ENCODE results near the gene PFKFB3. TPM values are rescaled to one million over a fixed set of nuclear protein-coding genes. Genes with fewer than 3 reads are reported as not detected.
A peak's percentile ranks its signal among the peaks of the same experiment; 100 is the strongest.

The PFKFB3 gene
- total and polyA plus RNA-seq, 2 donors, result 12.2 to 39.3 TPM

DNA sequence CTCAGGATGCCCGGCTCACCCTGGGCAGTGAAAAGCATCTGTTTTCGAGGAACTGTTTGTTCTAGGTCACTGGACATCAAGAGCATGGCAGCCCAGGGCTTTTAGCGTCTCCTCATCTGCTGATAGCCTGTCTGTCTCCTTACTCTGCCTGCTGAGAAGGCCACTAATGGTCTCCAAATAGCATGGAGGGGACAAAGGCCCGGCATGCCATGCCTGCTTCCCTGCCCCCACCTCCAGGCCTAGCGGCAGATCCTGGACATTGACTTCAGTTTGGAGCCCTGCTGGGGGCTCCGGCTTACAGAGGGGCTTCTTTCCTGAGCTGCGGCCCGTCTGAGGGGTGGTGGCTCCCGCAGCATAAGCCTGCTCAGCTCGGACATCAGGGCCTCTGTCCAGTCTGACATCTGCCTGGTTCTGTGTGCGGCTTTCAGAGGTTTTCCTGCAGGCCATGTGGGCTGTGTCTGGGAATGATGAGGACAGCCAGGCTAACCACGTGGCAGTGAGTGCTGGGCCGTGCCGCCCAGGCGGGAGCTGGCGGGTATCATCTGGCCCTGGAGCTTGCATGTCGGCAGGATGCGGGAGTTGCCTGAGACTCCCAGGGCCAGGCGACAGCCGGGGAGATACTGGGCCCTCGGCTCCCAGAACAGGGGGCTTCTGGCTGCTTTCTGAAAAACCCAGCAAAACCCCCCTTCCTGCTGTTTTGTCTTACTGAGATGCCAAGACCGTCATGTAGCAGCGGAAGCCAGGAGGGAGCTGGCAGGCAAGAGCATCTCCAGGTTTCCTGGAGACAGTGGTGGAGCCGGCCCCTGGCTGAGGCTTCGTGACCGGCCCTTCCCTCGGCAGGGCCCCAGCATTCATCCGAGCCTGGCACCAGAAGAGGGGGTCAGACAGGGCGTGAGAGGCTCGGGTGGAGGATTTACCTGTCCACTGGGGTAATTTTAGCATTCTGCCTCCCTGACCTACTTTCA lies 9.2 kb downstream of the PFKFB3 start:
- H3K36me3 ChIP-seq (ENCODE audit: control insufficient read depth in 2 of 2, insufficient read depth in 2 of 2, low read length in 1 of 2), result peaks cover 23 to 29% of the 10 kb centered on the region in 2 donors
- no peak overlapping the region for H3K27ac ChIP-seq (ENCODE audit: low read depth in 1 of 2, low read length in 1 of 2)
- no peaks in the 10 kb centered on the region for H3K27me3 ChIP-seq (ENCODE audit: control insufficient read depth in 2 of 2, insufficient read depth in 1 of 2, low read length in 1 of 2)
- no peak overlapping the region for H3K4me3 ChIP-seq (ENCODE audit: low read length in 2 of 2)
- H3K4me1 ChIP-seq (ENCODE audit: control insufficient read depth in 2 of 2, insufficient read depth in 2 of 2, low read length in 2 of 2), result no peaks in the 10 kb centered on the region
- WGBS, result 94% methylated on average over 30 of the region's 30 CpGs
- H3K9me3 ChIP-seq (ENCODE audit: control insufficient read depth in 2 of 2, insufficient read depth in 1 of 2, low read length in 1 of 2), result no peaks in the 10 kb centered on the region
- DNase-seq (ENCODE audit: low read depth in 6 of 9, low spot score in 9 of 9), result no peak

DNA sequence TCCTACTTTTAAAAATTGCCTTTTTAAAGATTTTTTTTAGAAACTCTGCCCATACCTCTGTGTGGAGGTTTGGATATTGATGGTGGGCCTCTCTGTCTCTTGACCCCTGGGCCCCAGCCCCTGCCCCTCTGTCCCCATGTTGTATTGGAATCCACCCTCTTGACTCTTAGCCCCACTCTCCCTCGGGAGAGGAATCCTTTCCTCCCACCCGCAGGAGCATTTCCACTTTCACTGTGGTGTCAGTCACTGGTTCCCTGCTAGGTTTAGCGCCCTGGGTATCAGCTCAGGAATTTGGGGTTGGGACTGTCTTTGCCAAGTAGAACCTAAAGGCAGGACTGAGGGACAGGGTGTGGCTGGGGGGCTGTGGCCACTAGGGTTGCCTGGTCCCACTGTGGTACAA lies 10.1 kb downstream of the PFKFB3 start:
- H3K9me3 ChIP-seq (ENCODE audit: control insufficient read depth in 2 of 2, insufficient read depth in 1 of 2, low read length in 1 of 2), result no peaks in the 10 kb centered on the region
- no peak overlapping the region for H3K27ac ChIP-seq (ENCODE audit: low read depth in 1 of 2, low read length in 1 of 2)
- H3K36me3 ChIP-seq (ENCODE audit: control insufficient read depth in 2 of 2, insufficient read depth in 2 of 2, low read length in 1 of 2), result peaks cover 32 to 35% of the 10 kb centered on the region in 2 donors
- DNase-seq (ENCODE audit: low read depth in 6 of 9, low spot score in 9 of 9), result no peak
- no peaks in the 10 kb centered on the region for H3K27me3 ChIP-seq (ENCODE audit: control insufficient read depth in 2 of 2, insufficient read depth in 1 of 2, low read length in 1 of 2)
- no peak overlapping the region for H3K4me3 ChIP-seq (ENCODE audit: low read length in 2 of 2)
- no peaks in the 10 kb centered on the region for H3K4me1 ChIP-seq (ENCODE audit: control insufficient read depth in 2 of 2, insufficient read depth in 2 of 2, low read length in 2 of 2)
- 82% methylated on average over 3 of the region's 3 CpGs for WGBS

- WGBS, result 92% methylated on average over 17 of the region's 17 CpGs
- H3K36me3 ChIP-seq (ENCODE audit: control insufficient read depth in 2 of 2, insufficient read depth in 2 of 2, low read length in 1 of 2), result peaks cover 35% of the 10 kb centered on the region in 2 donors
- H3K4me1 ChIP-seq (ENCODE audit: control insufficient read depth in 2 of 2, insufficient read depth in 2 of 2, low read length in 2 of 2), result no peaks in the 10 kb centered on the region
- DNase-seq (ENCODE audit: low read depth in 6 of 9, low spot score in 9 of 9), result no peak
- H3K27ac ChIP-seq (ENCODE audit: low read depth in 1 of 2, low read length in 1 of 2), result no peak overlapping the region
- H3K4me3 ChIP-seq (ENCODE audit: low read length in 2 of 2), result no peak overlapping the region
- no peaks in the 10 kb centered on the region for H3K9me3 ChIP-seq (ENCODE audit: control insufficient read depth in 2 of 2, insufficient read depth in 1 of 2, low read length in 1 of 2)
- H3K27me3 ChIP-seq (ENCODE audit: control insufficient read depth in 2 of 2, insufficient read depth in 1 of 2, low read length in 1 of 2), result no peaks in the 10 kb centered on the region
Observed at GRCh38 chr10:6213257-6213905, 10.6 kb downstream of the PFKFB3 start.

DNA sequence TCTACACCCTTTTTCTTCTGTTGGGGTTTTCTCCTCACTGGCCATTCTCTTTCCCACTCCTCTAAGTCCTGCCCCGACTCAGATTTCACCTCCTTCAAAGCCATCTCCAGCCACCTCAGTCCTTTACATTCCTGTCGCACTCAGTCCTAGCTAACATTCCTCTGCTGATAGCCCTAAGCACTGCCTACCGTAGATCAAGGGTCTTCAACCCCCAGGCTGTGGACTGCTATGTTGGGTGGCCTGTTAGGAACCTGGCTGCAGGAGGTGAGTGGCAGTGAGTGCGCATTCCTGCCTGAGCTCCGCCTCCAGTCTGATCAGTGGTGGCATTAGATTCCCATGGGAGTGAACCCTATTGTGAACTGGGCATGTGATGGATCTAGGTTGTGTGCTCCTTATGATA lies 11.2 kb downstream of the PFKFB3 start:
- Histone ChIP-seq H3K9me3 (ENCODE audit: control insufficient read depth in 2 of 2, insufficient read depth in 1 of 2, low read length in 1 of 2) (no peaks in the 10 kb centered on the region), H3K36me3 (ENCODE audit: control insufficient read depth in 2 of 2, insufficient read depth in 2 of 2, low read length in 1 of 2) (peaks cover 39 to 40% of the 10 kb centered on the region in 2 donors), H3K4me3 (ENCODE audit: low read length in 2 of 2) (no peak overlapping the region), H3K27ac (ENCODE audit: low read depth in 1 of 2, low read length in 1 of 2) (no peak overlapping the region), H3K27me3 (ENCODE audit: control insufficient read depth in 2 of 2, insufficient read depth in 1 of 2, low read length in 1 of 2) (no peaks in the 10 kb centered on the region), H3K4me1 (ENCODE audit: control insufficient read depth in 2 of 2, insufficient read depth in 2 of 2, low read length in 2 of 2) (peaks cover 0 to 2% of the 10 kb centered on the region in 2 donors)
- 99% methylated on average over 5 of the region's 5 CpGs for WGBS
- DNase-seq (ENCODE audit: low read depth in 6 of 9, low spot score in 9 of 9), result no peak

GRCh38 chr10:6214612-6215011 lies 11.9 kb downstream of the PFKFB3 start:
- peaks cover 0 to 3% of the 10 kb centered on the region in 2 donors for H3K4me1 ChIP-seq (ENCODE audit: control insufficient read depth in 2 of 2, insufficient read depth in 2 of 2, low read length in 2 of 2)
- over 99% methylated on average over 7 of the region's 7 CpGs for WGBS
- H3K4me3 ChIP-seq (ENCODE audit: low read length in 2 of 2), result no peak overlapping the region
- H3K36me3 ChIP-seq (ENCODE audit: control insufficient read depth in 2 of 2, insufficient read depth in 2 of 2, low read length in 1 of 2), result peaks cover 42 to 47% of the 10 kb centered on the region in 2 donors
- H3K9me3 ChIP-seq (ENCODE audit: control insufficient read depth in 2 of 2, insufficient read depth in 1 of 2, low read length in 1 of 2), result no peaks in the 10 kb centered on the region
- no peaks in the 10 kb centered on the region for H3K27me3 ChIP-seq (ENCODE audit: control insufficient read depth in 2 of 2, insufficient read depth in 1 of 2, low read length in 1 of 2)
- no peak overlapping the region for H3K27ac ChIP-seq (ENCODE audit: low read depth in 1 of 2, low read length in 1 of 2)
- DNase-seq (ENCODE audit: low read depth in 6 of 9, low spot score in 9 of 9), result no peak

DNA sequence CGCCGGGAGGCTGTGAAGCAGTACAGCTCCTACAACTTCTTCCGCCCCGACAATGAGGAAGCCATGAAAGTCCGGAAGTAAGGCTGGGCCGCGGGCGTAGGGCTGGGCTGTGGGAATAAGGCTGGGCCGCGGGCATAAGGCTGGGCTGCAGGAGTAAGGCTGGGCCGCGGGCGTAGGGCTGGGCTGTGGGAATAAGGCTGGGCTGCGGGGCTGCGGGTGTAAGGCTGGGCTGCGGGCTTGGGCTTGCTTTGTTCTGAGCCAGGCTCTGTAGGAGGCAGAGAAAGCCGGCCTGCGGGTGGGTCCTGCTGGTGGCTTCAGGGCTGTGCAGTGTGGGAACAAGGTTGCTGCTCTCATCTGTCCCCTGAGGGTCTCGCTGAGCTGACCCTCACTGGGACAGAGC lies 12.5 kb downstream of the PFKFB3 start:
- H3K4me3 ChIP-seq (ENCODE audit: low read length in 2 of 2), result no peak overlapping the region
- whole genome bisulfite sequencing, result 97% methylated on average over 19 of the region's 19 CpGs
- H3K9me3 ChIP-seq (ENCODE audit: control insufficient read depth in 2 of 2, insufficient read depth in 1 of 2, low read length in 1 of 2), result no peaks in the 10 kb centered on the region
- DNase-seq (ENCODE audit: low read depth in 6 of 9, low spot score in 9 of 9), result no peak
- H3K36me3 ChIP-seq (ENCODE audit: control insufficient read depth in 2 of 2, insufficient read depth in 2 of 2, low read length in 1 of 2), result peaks cover 43 to 48% of the 10 kb centered on the region in 2 donors
- H3K27ac ChIP-seq (ENCODE audit: low read depth in 1 of 2, low read length in 1 of 2), result no peak overlapping the region
- peaks cover 0 to 6% of the 10 kb centered on the region in 2 donors for H3K4me1 ChIP-seq (ENCODE audit: control insufficient read depth in 2 of 2, insufficient read depth in 2 of 2, low read length in 2 of 2)
- H3K27me3 ChIP-seq (ENCODE audit: control insufficient read depth in 2 of 2, insufficient read depth in 1 of 2, low read length in 1 of 2), result no peaks in the 10 kb centered on the region

DNA sequence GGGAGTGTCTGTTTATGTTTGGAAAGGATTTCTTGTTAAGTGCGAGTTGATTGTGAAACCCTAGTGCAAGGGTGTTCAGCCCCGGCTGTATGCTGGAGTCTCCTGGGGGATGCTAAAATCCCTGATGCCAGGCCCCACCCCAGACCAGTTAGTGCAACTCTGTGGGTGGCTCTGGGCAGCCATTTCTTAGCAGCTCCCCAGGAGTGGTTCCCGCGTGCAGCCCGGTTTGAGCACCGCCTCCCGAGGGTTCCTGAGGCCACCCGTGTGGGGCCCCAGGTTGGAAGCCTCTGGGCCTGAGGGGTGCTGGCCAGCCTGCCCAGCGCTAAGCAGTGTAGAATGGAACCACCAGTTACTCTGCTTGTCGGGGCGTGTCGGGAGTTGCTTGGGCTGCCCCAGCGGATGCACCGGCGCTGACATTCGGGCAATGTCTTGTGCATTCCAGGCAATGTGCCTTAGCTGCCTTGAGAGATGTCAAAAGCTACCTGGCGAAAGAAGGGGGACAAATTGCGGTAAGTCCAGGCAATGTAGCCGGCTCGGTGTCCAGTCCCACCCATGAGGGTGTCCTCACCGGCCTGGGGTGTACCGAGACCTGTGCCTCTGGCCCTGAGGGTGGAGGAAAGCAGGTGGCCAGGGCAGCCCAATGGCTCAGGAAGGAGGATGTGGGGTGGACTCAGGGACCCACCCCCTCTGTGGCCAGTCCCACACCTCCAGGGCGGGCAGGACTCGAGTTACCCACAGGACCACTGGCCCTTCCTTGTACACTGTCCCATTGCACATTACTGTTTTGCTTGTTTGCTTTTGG lies 13.2 kb downstream of the PFKFB3 start:
- peaks cover 49 to 52% of the 10 kb centered on the region in 2 donors for H3K36me3 ChIP-seq (ENCODE audit: control insufficient read depth in 2 of 2, insufficient read depth in 2 of 2, low read length in 1 of 2)
- no peaks in the 10 kb centered on the region for H3K27me3 ChIP-seq (ENCODE audit: control insufficient read depth in 2 of 2, insufficient read depth in 1 of 2, low read length in 1 of 2)
- no peaks in the 10 kb centered on the region for H3K9me3 ChIP-seq (ENCODE audit: control insufficient read depth in 2 of 2, insufficient read depth in 1 of 2, low read length in 1 of 2)
- DNase-seq (ENCODE audit: low read depth in 6 of 9, low spot score in 9 of 9), result no peak
- peaks cover 0 to 13% of the 10 kb centered on the region in 2 donors for H3K4me1 ChIP-seq (ENCODE audit: control insufficient read depth in 2 of 2, insufficient read depth in 2 of 2, low read length in 2 of 2)
- H3K27ac ChIP-seq (ENCODE audit: low read depth in 1 of 2, low read length in 1 of 2), result peak overlapping the region in 1 of 2 donors; percentile 2
- WGBS, result 94% methylated on average over 24 of the region's 24 CpGs
- H3K4me3 ChIP-seq (ENCODE audit: low read length in 2 of 2), result no peak overlapping the region

DNA sequence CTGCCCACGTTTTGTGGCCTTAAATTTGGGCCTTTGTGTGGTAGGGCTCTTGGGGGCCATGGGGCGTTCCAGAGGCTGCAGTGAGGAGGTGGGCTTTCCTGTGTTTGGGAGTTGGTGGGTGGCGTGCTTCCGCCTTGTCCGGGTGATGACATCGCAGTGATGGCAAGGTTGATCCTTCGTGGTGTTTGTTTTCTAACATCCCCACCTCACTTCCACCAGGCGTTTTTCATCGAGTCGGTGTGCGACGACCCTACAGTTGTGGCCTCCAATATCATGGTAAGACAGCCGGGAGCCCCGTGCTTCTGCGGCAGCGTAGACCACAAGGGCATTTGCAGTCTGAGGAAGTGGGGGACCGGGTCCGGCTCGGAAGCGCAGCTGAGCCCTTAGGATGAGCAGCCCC lies 14.2 kb downstream of the PFKFB3 start:
- H3K4me3 ChIP-seq (ENCODE audit: low read length in 2 of 2), result no peak overlapping the region

More for the DNA sequence above, 14.2 kb downstream of the PFKFB3 start:
- no peak for DNase-seq (ENCODE audit: low read depth in 6 of 9, low spot score in 9 of 9)
- Histone ChIP-seq H3K27me3 (ENCODE audit: control insufficient read depth in 2 of 2, insufficient read depth in 1 of 2, low read length in 1 of 2) (no peaks in the 10 kb centered on the region), H3K27ac (ENCODE audit: low read depth in 1 of 2, low read length in 1 of 2) (no peak overlapping the region), H3K36me3 (ENCODE audit: control insufficient read depth in 2 of 2, insufficient read depth in 2 of 2, low read length in 1 of 2) (peaks cover 59 to 61% of the 10 kb centered on the region in 2 donors), H3K4me1 (ENCODE audit: control insufficient read depth in 2 of 2, insufficient read depth in 2 of 2, low read length in 2 of 2) (peaks cover 0 to 15% of the 10 kb centered on the region in 2 donors), H3K9me3 (ENCODE audit: control insufficient read depth in 2 of 2, insufficient read depth in 1 of 2, low read length in 1 of 2) (no peaks in the 10 kb centered on the region)
- WGBS, result 93% methylated on average over 20 of the region's 20 CpGs

All from thymus (tissue), 11 donors.